Stimulated activated CD4-positive, alpha-beta T cell treated with anti-CD3 and anti-CD28 coated beads, Interleukin-12 subunit alpha, Interleukin-12 subunit beta, amount 100 ng/mL, for 4 hours (primary cell): ENCODE results near the gene OR6C65.
"Not testable (repeated sequence)": the region's sequence is repeated elsewhere in the genome, so short reads cannot be mapped to it uniquely, and the experiment has no call there.

Experiments used
- DNase-seq: peaks from one replicate; pipeline ENCODE4 v3.0.0-alpha.2; 2020

Gene OR6C65

GRCh38 chr12:55400229-55400628, at the start of gene OR6C65:
Gene OR6C65, plus strand, starts transcription at chr12:55400529. Its CDS starts 0 bp downstream, at chr12:55400529.
- DNase-seq, result no peak

- DNase-seq, result not testable (repeated sequence)
Observed at GRCh38 chr12:55355338-55355737, 45.0 kb upstream of the OR6C65 start.

- no peak for DNase-seq
Observed at GRCh38 chr12:55362675-55363074, 37.7 kb upstream of the OR6C65 start, which contains the start of gene OR6C75. Gene OR6C75, plus strand, starts transcription at chr12:55362975. Its CDS starts 2,136 bp downstream, at chr12:55365111.

- no peak for DNase-seq
Observed at GRCh38 chr12:55365086-55365485, 35.2 kb upstream of the OR6C65 start.

- DNase-seq, result no peak
Observed at GRCh38 chr12:55372521-55372920, 27.8 kb upstream of the OR6C65 start.

GRCh38 chr12:55385891-55386290, 14.4 kb upstream of the OR6C65 start:
- no peak for DNase-seq

- no peak for DNase-seq
Observed at GRCh38 chr12:55392032-55392795, 8.1 kb upstream of the OR6C65 start.

GRCh38 chr12:55396326-55396725, 4.0 kb upstream of the OR6C65 start:
- no peak for DNase-seq

- no peak for DNase-seq
Observed at GRCh38 chr12:55407866-55408265, 7.5 kb downstream of the OR6C65 start.

GRCh38 chr12:55409133-55409532, 8.8 kb downstream of the OR6C65 start:
- DNase-seq, result not testable (repeated sequence)

- not testable (repeated sequence) for DNase-seq
Observed at GRCh38 chr12:55412138-55412537, 11.8 kb downstream of the OR6C65 start.

- not testable (repeated sequence) for DNase-seq
Observed at GRCh38 chr12:55413498-55414388, 13.4 kb downstream of the OR6C65 start.

- not testable (repeated sequence) for DNase-seq
Observed at GRCh38 chr12:55414396-55414823, 14.1 kb downstream of the OR6C65 start.

- DNase-seq, result not testable (repeated sequence)
Observed at GRCh38 chr12:55414889-55415288, 14.6 kb downstream of the OR6C65 start.

- no peak for DNase-seq
Observed at GRCh38 chr12:55416961-55417360, 16.6 kb downstream of the OR6C65 start.

- no peak for DNase-seq
Observed at GRCh38 chr12:55420307-55420962, 20.1 kb downstream of the OR6C65 start.

GRCh38 chr12:55425954-55426353, 25.6 kb downstream of the OR6C65 start, which contains the start of gene OR6C76:
Gene OR6C76, plus strand, starts transcription at chr12:55426254. Its CDS starts 0 bp downstream, at chr12:55426254.
- no peak for DNase-seq

GRCh38 chr12:55428331-55429243, 28.3 kb downstream of the OR6C65 start:
- DNase-seq, result no peak

- DNase-seq, result not testable (repeated sequence)
Observed at GRCh38 chr12:55441233-55441632, 40.9 kb downstream of the OR6C65 start.

- no peak for DNase-seq
Observed at GRCh38 chr12:55443776-55444175, 43.4 kb downstream of the OR6C65 start, which contains the start of gene OR6C2. Gene OR6C2, plus strand, starts transcription at chr12:55444076. Its CDS starts 8,138 bp downstream, at chr12:55452214.

GRCh38 chr12:55445357-55445756, 45.0 kb downstream of the OR6C65 start:
- no peak for DNase-seq

GRCh38 chr12:55446326-55446725, 46.0 kb downstream of the OR6C65 start:
- DNase-seq, result no peak
